VCaP (cell line): Measurements from ENCODE around the gene TEX30.

ENCODE experiments used
- H3K27ac ChIP-seq: fragments of 450-650 bp; 2 replicates; pipeline ENCODE4 v1.5.1; 2017
- TF ChIP-seq, protein P1 (sequence below): fragments of 450-650 bp; conservative IDR thresholded peaks from 2 replicates; pipeline ENCODE4 v1.5.1; 2017; ENCODE audit warnings: mild to moderate bottlenecking, moderate library complexity

Gene TEX30

GRCh38 chr13:102776271-102776670, 2.7 kb upstream of the TEX30 start:
- no peak overlapping the region for H3K27ac ChIP-seq
- TF ChIP-seq, protein P1, sequence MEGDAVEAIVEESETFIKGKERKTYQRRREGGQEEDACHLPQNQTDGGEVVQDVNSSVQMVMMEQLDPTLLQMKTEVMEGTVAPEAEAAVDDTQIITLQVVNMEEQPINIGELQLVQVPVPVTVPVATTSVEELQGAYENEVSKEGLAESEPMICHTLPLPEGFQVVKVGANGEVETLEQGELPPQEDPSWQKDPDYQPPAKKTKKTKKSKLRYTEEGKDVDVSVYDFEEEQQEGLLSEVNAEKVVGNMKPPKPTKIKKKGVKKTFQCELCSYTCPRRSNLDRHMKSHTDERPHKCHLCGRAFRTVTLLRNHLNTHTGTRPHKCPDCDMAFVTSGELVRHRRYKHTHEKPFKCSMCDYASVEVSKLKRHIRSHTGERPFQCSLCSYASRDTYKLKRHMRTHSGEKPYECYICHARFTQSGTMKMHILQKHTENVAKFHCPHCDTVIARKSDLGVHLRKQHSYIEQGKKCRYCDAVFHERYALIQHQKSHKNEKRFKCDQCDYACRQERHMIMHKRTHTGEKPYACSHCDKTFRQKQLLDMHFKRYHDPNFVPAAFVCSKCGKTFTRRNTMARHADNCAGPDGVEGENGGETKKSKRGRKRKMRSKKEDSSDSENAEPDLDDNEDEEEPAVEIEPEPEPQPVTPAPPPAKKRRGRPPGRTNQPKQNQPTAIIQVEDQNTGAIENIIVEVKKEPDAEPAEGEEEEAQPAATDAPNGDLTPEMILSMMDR, result no peak

DNA sequence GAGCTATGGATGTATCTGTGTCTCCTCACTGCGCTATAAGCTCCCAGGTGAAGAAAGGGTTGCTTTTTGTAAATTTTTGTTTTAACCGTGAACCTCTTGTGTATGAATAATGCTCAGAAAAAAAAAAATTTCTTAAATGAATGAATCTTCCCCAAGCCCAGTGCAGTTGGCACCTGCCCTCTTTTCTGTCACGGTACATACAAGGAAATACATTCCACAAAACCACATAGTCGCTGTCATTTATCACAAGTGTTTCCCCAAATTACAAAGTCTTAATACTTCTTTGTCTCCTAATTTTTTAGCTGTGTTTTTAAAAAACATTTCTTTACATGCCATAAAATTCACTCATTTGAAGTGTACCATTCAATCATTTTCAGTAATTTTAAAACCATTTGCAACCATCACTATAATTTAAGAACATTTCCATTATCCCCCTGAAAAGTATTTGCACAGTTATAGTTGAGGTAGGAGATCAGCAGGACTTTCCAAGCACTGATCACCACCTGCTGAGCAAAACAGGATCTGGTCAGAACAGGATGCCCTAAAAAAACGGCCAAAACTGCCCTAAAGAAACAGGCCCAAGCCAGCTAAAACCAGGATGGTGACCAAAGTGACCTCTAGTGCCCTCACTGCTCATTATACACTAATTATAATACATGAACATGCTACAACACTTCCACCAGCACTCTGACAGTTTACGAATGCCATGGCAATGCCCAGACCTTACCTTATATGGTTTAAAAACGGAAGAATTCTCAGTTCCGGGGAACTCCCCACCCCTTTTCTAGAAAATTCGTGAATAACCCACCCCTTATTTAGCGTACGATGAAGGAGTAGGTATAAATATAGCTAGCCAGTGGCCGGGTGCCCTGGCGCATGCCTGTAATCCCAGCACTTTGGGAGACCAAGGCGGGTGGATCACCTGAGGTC, 1.3 kb upstream of the TEX30 start:
- TF ChIP-seq, protein P1, result no peak
- 0 out of 2 replicates have a peak overlapping the region, but pooled peaks have one; percentile 75 for H3K27ac ChIP-seq

DNA sequence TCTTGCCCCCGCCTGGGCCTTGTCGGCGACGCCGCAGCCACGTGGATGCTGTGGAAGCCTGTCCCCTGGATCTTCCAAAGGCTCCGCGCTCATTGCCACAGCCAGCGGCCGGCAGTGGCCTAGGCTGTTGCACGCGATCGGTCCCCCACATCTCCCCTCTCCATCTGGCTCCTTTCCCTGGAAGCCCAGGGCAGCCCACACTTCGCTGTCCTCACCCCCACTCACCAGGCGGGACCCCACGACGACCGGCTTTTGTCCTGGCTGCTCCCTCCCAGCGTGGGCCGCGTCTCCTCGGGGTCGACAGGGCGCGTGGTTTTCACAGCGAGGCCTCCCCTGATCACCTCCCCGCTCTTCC, 605 bp upstream of the TEX30 start:
- peak overlapping the region; percentile 75 for H3K27ac ChIP-seq
- TF ChIP-seq, protein P1, result no peak

- H3K27ac ChIP-seq, result no peak overlapping the region
- TF ChIP-seq, protein P1, result no peak
Measured at GRCh38 chr13:102772042-102772425, 1.6 kb downstream of the TEX30 start.

DNA sequence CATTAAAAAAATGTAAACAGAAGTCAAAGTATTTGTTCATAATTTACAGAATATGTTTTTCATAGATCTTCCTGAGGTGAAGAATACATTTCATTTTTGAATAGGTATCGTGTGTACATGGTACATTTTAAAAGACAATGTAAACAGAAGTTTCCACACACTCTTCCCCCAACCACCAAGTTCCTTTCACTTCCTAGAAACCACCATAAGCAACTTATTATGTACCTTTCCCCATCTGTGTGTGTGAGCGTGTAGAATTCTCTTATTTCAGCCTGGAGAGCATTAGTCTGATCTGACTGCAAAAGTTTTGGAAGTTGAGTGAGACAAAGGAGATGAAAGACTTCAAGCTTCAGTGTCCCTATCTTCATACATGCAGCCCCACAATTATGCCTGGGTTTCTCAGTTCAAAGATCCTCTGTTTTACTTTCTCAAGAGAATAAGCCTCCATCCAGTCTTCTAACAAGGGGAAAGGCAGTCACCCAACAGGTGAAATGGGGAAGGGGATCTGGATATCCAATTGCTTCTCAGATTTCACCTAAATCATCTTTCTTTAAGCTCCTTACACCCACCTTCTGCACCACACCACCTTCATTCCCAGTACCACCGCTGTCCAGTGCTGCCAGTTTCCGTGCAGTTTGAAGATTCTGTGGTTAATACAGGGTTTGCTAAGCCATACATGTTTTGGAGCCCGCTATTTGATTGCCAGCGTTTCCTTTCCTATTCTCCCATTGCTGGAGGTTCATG, 2.1 kb downstream of the TEX30 start:
- no peak overlapping the region for H3K27ac ChIP-seq
- TF ChIP-seq, protein P1, result no peak

DNA sequence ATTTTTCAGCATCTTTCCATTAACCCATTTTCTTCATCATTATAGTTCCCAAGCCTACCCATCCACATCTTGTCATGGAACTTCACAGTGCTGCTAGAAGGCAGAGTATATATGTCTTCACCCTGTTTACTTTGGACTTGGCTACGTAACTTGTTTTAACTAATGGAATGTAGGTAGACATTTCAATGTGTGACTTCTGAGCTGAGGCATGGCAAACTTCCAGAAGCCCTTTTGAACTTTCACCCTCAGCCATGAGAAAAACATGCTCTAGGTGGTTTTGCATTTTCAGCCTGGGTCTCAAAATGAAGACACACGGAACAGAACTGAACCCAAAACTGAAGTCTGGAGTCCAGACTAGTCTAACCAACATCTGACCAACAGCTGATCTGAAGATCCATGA, 3.2 kb downstream of the TEX30 start:
- H3K27ac ChIP-seq, result no peak overlapping the region
- TF ChIP-seq, protein P1, result no peak

DNA sequence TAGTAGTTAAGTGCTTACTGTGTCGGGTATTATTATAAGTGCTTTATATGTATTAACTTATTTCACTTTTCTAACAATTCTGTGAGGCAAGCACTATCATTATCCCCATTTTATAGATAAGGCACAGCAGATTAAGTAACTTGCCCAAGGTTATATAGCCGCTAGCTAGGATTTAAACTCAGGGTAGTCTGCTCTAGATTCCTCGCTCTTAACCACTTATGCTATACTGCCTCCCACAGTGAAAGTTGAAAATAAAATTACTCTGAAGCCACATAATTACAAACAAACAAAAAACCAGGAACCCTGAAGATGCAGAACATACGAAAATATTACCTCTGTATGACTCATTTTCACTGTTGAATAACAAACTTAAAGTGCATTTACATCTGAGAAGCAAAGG, 3.9 kb downstream of the TEX30 start:
- TF ChIP-seq, protein P1, result no peak

More for the DNA sequence above, 3.9 kb downstream of the TEX30 start:
- H3K27ac ChIP-seq, result no peak overlapping the region
